GM12864 (cell line): Measurements from ENCODE around the gene RGS4.

ENCODE experiments used
- DNase-seq: peaks from one replicate; pipeline ENCODE4 v3.0.0-alpha.2; 2011; ENCODE audit warnings: low read depth
- H3K4me3 ChIP-seq: 2 replicates; pipeline ENCODE4 v1.5.1; 2011; ENCODE audit warnings: mild to moderate bottlenecking, low read depth, low read length, control low read depth
- TF ChIP-seq, protein P1 (sequence below): IDR thresholded peaks from 2 replicates; pipeline ENCODE4 v1.5.1; 2011; ENCODE audit warnings: low read depth, mild to moderate bottlenecking, moderate library complexity, low read length, control low read depth, inconsistent platforms; ENCODE audit errors: missing control alignments

RGS4 gene

GRCh38 chr1:163066168-163066567 lies 3.0 kb upstream of the RGS4 start:
- no peak overlapping the region for H3K4me3 ChIP-seq
- TF ChIP-seq, protein P1, sequence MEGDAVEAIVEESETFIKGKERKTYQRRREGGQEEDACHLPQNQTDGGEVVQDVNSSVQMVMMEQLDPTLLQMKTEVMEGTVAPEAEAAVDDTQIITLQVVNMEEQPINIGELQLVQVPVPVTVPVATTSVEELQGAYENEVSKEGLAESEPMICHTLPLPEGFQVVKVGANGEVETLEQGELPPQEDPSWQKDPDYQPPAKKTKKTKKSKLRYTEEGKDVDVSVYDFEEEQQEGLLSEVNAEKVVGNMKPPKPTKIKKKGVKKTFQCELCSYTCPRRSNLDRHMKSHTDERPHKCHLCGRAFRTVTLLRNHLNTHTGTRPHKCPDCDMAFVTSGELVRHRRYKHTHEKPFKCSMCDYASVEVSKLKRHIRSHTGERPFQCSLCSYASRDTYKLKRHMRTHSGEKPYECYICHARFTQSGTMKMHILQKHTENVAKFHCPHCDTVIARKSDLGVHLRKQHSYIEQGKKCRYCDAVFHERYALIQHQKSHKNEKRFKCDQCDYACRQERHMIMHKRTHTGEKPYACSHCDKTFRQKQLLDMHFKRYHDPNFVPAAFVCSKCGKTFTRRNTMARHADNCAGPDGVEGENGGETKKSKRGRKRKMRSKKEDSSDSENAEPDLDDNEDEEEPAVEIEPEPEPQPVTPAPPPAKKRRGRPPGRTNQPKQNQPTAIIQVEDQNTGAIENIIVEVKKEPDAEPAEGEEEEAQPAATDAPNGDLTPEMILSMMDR: no peak
- DNase-seq: no peak

- no peak for DNase-seq
- TF ChIP-seq, protein P1: no peak
- H3K4me3 ChIP-seq: no peak overlapping the region
Observed at GRCh38 chr1:163066686-163067085, 2.5 kb upstream of the RGS4 start.

GRCh38 chr1:163068716-163069115 lies 445 bp upstream of the RGS4 start:
- DNase-seq: no peak
- TF ChIP-seq, protein P1: no peak
- no peak overlapping the region for H3K4me3 ChIP-seq

DNA sequence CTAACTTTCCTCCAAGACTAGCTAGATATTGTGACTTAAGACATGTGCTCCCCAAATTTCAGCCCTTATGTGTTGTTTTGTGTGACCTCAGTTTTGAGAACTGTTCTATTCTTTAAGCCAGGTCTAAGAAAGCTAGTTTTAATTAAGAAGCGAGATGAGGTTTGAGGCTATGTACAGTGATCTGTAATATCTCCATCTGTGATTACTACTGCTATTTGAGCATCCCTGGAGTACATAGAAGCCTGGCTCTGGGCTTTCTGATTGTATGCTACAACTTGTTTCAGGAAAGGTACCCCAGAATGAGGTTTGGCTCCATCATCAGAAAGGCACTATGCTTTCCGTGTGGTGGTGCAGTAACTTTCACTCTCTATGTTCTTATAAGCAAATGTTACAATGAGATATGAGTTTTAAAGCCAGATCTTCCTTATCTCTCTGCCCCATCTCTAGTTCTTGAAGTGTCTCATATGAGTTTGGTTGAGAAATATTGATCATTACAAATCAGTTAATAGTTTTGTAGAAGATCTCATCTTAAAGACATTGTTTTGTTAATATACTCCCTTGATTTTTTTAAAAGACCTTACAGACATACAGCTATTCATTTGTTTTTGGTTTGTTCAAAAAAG lies 605 bp downstream of the RGS4 start:
- DNase-seq: no peak
- TF ChIP-seq, protein P1: no peak
- no peak overlapping the region for H3K4me3 ChIP-seq

- DNase-seq: peak; percentile 12
- H3K4me3 ChIP-seq: no peak overlapping the region
- TF ChIP-seq, protein P1: peak; percentile 80
Observed at GRCh38 chr1:163071405-163072255, 2.5 kb downstream of the RGS4 start.

DNA sequence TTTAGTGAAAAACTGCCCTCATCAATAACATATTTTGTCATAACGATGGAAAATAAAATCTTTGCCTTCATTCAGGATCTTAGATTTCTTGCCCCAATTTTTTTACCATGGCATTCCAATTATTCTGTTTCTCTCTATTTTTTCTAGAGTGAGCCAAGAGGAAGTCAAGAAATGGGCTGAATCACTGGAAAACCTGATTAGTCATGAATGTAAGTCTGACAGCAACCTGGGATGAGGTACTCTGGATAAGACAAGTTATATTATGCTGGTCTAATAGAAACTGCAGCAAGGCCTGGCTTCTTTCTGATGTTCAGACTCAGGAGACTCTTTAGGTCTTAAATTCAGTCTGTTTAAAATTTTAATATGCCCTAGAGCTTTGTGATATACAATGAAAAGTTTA lies 3.5 kb downstream of the RGS4 start:
- DNase-seq: no peak
- H3K4me3 ChIP-seq: no peak overlapping the region
- TF ChIP-seq, protein P1: no peak
